ENCODE results near the gene NLGN3.

NLGN3 gene

DNA sequence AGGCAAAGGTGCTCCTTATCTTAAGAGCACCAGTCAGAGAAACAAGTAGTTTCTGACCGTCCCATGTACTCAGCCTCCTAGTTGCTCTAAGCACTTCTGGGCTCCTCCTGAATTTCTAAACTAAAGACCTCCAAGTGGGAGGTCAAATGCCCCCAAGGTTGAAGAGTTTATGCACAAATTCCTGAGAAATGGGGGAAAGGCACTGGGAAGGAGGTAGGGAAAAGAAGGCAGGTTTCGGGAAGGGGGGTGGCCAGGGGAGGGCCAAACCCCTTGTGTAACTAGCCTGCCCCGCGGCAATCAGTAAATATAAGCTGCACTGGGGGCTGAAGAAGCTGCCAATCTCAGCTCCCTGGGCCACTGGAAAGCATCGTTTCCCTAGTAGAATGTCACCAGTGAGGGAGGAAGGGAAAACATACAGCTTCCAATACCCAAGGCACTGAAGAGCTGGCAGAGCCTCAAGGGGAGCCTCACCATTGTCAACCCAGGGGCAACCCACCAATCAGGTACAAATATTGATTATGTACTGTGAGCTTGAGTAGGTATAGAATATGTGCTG lies 45.6 kb upstream of the NLGN3 start:
- in situ Hi-C loops (cut with HindIII; ENCODE audit: low sequenced_read_pairs): no loop called here
- no peak for DNase-seq (ENCODE audit: low read depth, low spot score)
- H3K4me3 ChIP-seq (ENCODE audit: low read depth, low read length): no peak overlapping the region
- TF ChIP-seq, protein P1, sequence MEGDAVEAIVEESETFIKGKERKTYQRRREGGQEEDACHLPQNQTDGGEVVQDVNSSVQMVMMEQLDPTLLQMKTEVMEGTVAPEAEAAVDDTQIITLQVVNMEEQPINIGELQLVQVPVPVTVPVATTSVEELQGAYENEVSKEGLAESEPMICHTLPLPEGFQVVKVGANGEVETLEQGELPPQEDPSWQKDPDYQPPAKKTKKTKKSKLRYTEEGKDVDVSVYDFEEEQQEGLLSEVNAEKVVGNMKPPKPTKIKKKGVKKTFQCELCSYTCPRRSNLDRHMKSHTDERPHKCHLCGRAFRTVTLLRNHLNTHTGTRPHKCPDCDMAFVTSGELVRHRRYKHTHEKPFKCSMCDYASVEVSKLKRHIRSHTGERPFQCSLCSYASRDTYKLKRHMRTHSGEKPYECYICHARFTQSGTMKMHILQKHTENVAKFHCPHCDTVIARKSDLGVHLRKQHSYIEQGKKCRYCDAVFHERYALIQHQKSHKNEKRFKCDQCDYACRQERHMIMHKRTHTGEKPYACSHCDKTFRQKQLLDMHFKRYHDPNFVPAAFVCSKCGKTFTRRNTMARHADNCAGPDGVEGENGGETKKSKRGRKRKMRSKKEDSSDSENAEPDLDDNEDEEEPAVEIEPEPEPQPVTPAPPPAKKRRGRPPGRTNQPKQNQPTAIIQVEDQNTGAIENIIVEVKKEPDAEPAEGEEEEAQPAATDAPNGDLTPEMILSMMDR (IDR thresholded peaks at IDR 0.05; ENCODE audit: low read depth, low read length): no peak

DNA sequence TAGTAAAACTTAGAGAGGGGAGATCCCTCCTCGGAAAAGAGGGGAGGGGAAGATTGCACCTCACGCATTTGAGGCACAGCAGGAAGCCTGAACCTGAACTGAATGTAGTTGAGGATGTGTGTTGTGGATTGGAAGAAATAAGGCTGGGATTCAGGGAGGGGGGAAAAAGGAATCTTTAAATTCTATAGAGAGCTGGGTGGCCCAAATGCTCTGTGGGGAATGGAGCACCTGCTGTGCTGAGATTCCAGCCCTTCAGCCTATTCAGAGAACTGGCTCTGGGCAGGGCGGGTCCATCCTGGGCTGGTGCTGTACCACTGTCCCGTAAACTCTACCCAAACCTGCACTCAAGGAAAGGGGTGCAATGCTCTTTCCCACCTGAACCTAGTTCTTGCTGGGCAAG lies 44.9 kb upstream of the NLGN3 start:
- no peak for DNase-seq (ENCODE audit: low read depth, low spot score)
- in situ Hi-C loops (cut with HindIII; ENCODE audit: low sequenced_read_pairs): no loop called here
- TF ChIP-seq, protein P1 (IDR thresholded peaks at IDR 0.05; ENCODE audit: low read depth, low read length): no peak
- no peak overlapping the region for H3K4me3 ChIP-seq (ENCODE audit: low read depth, low read length)

DNA sequence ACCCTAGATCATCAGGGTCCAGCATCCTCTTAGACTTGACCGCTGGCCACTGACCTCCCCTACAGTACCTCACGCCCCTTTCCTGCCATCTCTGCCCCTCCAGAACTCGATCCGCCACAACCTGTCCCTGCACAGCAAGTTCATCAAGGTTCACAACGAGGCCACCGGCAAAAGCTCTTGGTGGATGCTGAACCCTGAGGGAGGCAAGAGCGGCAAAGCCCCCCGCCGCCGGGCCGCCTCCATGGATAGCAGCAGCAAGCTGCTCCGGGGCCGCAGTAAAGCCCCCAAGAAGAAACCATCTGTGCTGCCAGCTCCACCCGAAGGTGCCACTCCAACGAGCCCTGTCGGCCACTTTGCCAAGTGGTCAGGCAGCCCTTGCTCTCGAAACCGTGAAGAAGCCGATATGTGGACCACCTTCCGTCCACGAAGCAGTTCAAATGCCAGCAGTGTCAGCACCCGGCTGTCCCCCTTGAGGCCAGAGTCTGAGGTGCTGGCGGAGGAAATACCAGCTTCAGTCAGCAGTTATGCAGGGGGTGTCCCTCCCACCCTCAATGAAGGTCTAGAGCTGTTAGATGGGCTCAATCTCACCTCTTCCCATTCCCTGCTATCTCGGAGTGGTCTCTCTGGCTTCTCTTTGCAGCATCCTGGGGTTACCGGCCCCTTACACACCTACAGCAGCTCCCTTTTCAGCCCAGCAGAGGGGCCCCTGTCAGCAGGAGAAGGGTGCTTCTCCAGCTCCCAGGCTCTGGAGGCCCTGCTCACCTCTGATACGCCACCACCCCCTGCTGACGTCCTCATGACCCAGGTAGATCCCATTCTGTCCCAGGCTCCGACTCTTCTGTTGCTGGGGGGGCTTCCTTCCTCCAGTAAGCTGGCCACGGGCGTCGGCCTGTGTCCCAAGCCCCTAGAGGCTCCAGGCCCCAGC lies 43.8 kb upstream of the NLGN3 start:
- DNase-seq (ENCODE audit: low read depth, low spot score): no peak
- TF ChIP-seq, protein P1 (IDR thresholded peaks at IDR 0.05; ENCODE audit: low read depth, low read length): no peak
- in situ Hi-C loops (cut with HindIII; ENCODE audit: low sequenced_read_pairs): no loop called here
- no peak overlapping the region for H3K4me3 ChIP-seq (ENCODE audit: low read depth, low read length)

DNA sequence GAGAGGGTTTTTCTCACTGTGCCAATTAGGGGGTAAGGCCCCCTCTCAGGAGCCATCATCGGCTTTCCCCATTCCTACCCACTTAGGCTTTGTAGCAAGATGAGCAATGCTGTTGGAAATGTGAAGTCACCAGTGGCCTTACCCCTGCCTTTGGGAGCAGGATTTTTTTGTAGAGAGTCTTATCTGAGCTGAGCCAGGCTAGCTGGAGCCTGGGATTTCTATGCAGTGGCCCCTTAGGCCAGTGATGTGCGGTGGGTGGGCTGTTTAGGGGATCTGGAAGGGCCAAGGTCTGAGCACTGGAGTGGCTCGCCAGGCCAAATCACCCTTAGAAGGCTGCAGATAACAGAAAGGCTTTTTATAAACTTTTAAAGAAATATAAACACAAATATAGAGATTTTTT lies 42.3 kb upstream of the NLGN3 start:
- TF ChIP-seq, protein P1 (IDR thresholded peaks at IDR 0.05; ENCODE audit: low read depth, low read length): no peak
- in situ Hi-C loops (cut with HindIII; ENCODE audit: low sequenced_read_pairs): no loop called here
- no peak for DNase-seq (ENCODE audit: low read depth, low spot score)
- no peak overlapping the region for H3K4me3 ChIP-seq (ENCODE audit: low read depth, low read length)

DNA sequence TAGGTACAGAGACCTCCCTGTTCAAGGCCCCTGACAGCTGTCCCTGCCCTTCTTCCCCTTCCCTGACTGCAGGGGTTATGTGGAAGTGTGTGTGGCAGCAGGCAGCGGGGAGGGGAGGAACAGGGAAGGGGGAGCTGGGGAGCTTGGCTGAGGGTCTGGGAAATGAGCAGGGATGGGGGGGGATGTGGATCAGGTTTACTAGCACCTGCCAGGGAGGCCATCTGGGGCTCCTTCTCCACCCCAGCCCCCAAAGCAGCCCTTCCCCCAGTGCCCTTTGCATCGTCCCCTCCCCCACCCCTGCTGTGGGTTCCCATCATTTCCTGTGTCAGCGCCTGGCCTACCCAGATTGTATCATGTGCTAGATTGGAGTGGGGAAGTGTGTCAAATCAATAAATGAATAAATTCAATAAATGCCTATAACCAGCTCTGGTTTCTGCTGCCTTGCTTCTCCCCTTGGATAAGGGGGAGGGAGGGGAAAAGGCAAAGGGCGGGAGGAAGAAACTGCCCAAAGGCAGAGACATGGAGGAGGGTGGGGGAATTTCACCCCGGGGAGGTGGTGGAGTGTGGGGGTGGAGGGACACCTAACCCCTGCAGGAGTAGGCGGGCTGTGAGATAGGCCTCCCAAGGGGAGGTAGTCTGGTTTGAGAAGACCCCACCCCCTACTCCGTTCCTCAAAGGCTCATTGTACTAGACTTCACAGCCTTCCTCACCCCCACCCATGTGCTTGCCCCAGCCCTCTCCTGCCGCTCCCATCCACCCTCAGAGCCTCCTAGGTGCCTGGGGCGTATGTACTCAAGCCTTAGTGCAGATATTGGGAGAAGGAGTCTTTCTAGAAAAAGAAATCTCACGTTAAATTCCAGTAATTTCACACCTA lies 41.3 kb upstream of the NLGN3 start:
- H3K4me3 ChIP-seq (ENCODE audit: low read depth, low read length): no peak overlapping the region
- TF ChIP-seq, protein P1 (IDR thresholded peaks at IDR 0.05; ENCODE audit: low read depth, low read length): no peak
- in situ Hi-C loops (cut with HindIII; ENCODE audit: low sequenced_read_pairs): no loop called here
- no peak for DNase-seq (ENCODE audit: low read depth, low spot score)

DNA sequence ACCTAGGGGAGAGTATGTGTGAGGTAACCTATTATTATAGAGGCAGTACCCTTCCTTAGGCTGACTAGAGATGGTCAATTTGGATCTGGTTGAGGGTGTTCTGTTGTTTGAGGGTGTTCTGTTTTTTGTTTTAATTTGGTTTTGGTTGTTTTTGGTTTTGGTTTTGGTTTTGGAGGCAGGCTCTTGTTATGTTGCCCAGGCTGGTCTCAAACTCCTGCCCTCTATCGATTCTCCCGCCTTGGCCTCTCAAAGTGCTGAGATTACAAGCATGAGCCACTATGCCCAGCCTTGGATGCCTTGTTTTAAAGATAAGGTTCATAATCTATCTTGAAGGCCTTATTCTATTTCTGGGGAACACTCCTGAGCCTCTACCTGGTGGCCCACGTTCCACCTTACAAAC lies 39.0 kb upstream of the NLGN3 start:
- no peak overlapping the region for H3K4me3 ChIP-seq (ENCODE audit: low read depth, low read length)
- in situ Hi-C loops (cut with HindIII; ENCODE audit: low sequenced_read_pairs): no loop called here
- no peak for DNase-seq (ENCODE audit: low read depth, low spot score)
- TF ChIP-seq, protein P1 (IDR thresholded peaks at IDR 0.05; ENCODE audit: low read depth, low read length): no peak

Measured in astrocyte of the spinal cord (primary cell).